ENCODE data around the gene CDR2.
"Not testable (repeated sequence)": the region's sequence is repeated elsewhere in the genome, so short reads cannot be mapped to it uniquely, and the experiment has no call there.

CDR2 gene

GRCh38 chr16:22375963-22376640, 1.7 kb upstream of the CDR2 start:
- no peak for DNase-seq (ENCODE audit: low read depth)

DNA sequence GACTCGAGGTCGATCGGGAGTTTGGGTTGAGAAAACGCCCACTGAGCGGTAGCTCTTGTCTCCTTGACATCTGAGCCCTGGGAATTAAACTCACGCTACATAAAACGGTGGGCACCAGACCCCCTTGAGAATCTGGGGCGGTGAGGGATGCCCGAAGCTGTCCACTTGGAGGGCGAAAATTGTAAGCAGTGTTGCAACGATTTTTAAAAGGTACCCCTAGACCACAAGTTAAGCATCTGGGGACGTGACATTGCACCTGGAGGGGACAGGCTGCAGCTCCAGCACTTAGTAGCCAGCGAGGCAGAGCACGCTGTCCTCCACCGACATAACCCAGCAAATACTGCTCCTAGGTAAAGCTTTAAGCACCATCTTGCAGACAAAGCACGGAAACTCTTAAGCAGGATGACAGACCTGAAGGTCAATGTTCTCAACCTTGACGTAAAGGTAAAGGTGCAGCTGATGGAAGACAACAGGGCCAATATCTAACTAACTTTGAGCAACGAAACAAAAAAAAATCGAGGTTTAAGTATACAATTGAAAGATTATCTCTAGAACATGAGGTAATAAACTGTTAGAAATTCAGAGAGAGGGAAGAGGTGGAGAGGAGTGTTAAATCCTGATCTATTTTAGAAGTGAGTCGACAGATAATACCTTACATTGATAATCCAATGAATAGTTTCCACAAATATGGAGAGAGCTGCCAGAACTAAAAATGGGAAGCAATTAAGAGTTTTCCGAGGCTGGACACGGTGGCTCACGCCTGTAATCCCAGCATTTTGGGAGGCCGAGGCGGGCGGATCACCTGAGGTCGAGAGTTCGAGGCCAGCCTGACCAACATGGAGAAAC, 921 bp upstream of the CDR2 start:
- no peak for DNase-seq (ENCODE audit: low read depth)

DNA sequence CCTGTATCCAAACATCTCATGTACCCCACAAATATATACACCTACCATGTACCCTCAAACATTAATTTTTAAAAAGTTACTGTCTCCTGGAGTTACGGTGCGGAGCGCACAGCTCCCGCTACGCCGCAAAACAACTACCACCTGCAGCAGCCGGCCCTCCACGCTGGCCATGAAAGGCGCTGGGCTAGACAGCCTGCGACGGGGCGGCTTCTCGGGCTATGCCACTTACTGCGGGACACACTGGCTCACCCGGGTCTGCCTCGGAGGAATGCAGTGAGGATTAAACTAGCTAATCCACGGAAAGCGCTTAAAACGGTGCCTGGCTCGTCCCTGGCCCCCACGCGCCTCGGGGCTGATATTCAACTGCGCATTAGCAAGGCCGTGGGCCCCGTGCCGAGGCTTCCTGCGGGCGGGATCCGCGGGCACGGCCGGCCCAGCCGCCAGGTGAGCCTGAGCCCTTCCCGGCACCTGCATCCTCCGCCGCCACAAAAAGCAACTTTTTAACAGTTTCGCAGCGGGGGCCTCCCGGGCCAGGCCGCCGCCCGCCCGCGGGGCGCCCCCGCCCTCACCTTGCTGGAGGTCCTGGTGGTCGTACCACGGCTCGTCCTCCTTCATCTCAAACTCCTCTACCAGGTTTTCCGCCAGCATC, 633 bp downstream of the CDR2 start:
- no peak for DNase-seq (ENCODE audit: low read depth)

- no peak for DNase-seq (ENCODE audit: low read depth)
Observed at GRCh38 chr16:22372882-22373661, 1.3 kb downstream of the CDR2 start.

DNA sequence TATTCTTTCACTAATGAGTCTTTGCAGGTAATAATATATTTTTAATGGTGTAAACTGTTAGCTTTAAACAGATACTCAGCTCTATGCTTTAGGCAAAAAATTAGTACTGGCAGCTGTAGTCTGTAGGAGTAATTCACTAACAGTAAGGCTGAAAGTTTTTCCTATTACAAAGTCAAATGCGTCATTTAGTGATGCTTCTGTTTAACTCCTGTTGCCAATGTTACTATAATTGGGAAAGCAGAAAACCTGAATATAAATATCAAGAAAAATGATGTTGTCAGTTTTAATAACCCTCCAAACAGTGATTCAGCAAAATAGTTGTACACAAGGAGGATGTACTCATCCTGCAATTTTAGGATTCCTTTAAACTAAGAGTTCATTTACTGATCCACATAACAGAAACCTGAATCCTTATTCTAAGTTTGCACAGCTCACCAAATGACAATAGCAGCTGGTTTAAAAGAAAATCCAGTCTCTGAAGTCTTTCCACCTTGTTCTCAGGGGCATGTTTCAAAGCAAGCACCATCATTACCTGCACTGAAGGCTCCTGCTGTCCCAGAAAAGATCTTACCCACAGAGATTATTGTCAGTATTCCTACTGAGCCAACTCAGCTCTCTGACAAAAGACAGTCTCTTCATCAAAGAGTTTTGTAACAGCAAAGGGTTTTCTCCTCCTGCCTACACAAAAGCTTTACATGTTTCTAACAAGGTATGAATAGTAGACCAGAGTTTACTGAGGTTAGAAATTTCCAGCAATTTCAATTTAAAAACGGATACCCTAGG, 4.2 kb downstream of the CDR2 start:
- DNase-seq (ENCODE audit: low read depth), result no peak

- no peak for DNase-seq (ENCODE audit: low read depth)
Observed at GRCh38 chr16:22369221-22369811, 5.1 kb downstream of the CDR2 start.

GRCh38 chr16:22368200-22368826, 6.1 kb downstream of the CDR2 start:
- DNase-seq (ENCODE audit: low read depth), result not testable (repeated sequence)

DNA sequence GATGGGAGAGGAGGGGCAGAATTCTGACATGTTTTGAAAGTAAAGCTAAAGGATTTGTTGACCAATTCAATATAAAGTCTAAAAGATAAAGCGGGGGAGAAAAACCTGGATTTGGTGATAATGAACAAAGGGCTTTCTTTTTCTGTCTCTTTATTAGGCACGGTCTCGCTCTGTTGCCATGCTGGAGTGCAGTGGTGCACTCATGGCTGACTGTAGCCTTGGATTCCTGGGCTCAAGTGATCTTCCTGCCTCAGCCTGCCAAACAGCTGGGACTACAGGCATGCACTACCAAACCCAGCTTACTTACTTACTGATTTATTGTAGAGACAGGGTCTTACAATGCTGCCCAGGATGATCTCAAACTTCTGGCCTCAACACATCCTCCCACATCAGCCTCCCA, 7.5 kb downstream of the CDR2 start:
- no peak for DNase-seq (ENCODE audit: low read depth)

DNA sequence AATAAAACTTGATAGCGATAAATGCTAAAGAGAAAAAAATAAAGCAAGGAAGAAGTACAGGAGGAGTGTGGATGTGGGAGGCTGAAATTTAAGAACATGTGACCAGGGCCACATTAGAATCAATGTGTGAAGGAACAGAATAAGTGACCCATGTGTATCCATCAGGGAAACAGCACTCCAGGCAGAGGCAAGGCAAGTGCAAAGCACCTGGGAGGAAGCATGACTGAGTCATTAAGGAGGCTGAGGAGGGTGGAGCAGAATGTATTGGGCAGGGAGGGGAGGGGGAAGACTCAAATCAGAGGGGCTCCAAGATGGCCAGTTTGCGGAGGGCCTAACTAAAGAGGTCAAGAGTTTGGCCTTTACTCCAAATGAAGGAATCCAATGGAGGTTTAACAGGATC, 8.0 kb downstream of the CDR2 start:
- no peak for DNase-seq (ENCODE audit: low read depth)

DNA sequence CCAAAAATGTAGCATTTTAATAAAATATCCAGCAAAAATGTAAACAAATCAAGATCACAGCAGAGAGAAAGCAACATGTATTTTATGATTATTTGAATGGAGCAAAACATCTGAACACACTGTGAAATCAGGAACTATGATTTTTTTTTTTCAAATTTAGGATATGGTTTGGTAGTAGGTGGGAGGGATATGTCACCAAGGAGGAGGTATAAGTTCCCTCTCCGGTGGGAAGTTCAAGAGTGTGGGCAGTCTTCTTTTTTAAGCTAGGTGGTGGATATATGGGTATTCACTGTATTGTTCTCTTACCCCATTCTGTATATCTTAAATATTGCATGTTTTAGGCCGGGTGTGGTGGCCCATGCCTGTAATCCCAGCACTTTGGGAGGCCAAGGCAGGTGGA, 10.2 kb downstream of the CDR2 start:
- DNase-seq (ENCODE audit: low read depth), result no peak

- DNase-seq (ENCODE audit: low read depth), result no peak
Observed at GRCh38 chr16:22360963-22361659, 13.3 kb downstream of the CDR2 start.

DNA sequence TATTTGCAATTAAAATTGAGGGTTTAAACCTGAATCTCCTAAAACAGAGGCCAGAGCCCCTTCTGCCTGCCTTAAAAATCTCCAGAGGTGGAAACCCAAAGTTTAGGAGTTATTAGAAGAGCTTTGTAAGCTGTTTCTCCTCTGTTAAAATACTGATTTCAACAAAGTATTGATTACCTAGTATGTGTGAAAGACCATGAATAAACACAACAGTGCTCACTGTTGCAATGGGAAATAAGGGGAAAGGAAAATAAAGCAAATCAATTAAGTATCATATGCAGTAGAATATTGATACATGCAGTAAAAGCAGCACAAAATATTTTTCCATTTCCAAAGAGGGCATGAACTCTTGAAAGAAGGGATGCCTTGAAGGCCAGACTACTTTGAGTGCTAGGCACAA, 14.7 kb downstream of the CDR2 start:
- DNase-seq (ENCODE audit: low read depth), result no peak

GRCh38 chr16:22358000-22358399, 16.4 kb downstream of the CDR2 start:
- no peak for DNase-seq (ENCODE audit: low read depth)

DNA sequence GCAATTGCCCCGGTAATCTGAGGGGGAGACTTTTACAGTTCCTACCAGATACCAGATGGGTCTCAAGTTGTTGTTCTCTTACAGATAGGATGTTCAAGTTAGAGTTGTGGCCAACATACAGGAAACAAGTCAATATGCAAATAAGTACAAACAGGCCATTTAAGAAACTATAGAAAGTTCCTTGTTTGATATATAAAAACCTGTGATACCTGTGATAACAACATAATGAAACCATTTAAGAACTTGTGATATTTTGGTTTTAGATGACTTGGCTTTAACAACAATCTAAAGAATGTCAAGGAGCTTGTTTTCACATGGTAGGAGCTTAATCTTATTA, 16.8 kb downstream of the CDR2 start:
- DNase-seq (ENCODE audit: low read depth), result no peak

- DNase-seq (ENCODE audit: low read depth), result no peak
Observed at GRCh38 chr16:22356930-22357634, 17.3 kb downstream of the CDR2 start.

- no peak for DNase-seq (ENCODE audit: low read depth)
Observed at GRCh38 chr16:22355487-22355908, 18.9 kb downstream of the CDR2 start.

DNA sequence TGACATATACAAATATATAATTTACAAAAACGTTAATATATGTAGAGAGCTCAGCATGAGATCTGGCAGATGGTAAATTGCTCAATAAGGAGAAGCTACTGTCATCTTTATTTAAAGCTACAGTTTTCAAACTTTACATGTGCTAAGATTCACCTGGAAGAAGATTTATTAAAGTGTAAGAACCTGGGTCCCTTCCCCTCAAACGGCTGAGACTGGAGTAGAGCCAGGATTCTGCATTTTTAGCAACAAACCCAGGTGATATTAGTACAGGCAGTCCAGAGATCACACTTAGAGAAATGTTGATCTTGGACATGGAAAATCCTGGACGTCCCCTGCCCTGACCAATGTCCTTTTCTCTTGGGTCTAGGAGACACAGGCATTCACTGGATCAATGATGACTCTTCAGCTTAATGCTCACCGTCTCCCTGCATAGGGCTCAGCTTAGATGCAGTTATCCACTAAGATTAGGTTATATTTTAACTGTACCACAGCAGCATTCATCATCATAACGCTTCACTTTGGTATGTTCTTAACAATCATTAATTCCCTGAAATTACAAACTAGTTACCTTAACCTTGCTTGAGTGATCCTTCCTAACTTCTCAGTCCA, 20.4 kb downstream of the CDR2 start:
- no peak for DNase-seq (ENCODE audit: low read depth)

- no peak for DNase-seq (ENCODE audit: low read depth)
Observed at GRCh38 chr16:22353191-22353919, 21.1 kb downstream of the CDR2 start.
